HepG2 (cell line): Measurements from ENCODE around the gene CCL24. TPM values are rescaled to one million over a fixed set of nuclear protein-coding genes. Genes with fewer than 3 reads are reported as not detected.
"Not testable (repeated sequence)": the region's sequence is repeated elsewhere in the genome, so short reads cannot be mapped to it uniquely, and the experiment has no call there.

ENCODE experiments used
- ATAC-seq: fragments of 200-7000 bp; cut with Tn5 transposase; 3 replicates; pipeline ENCODE4 v1.9.1; 2020; ENCODE audit warnings: mild to moderate bottlenecking, moderate library complexity
- BruUV-seq: library from RNA; stranded (reverse); fragments of 400-500 nt; replicated peaks from 2 replicates; lab custom pipeline; 2021; lab: Mats Ljungman, UMichigan
- CTCF ChIA-PET: fragments of 300-600 bp; formaldehyde crosslinking; extraction: SDS; loops from one replicate; lab custom pipeline; 2021; ENCODE audit warnings: low total read pairs, inconsistent platforms, low intra/inter-chr PET ratio; lab: Yijun Ruan, JAX
- POLR2A ChIA-PET: fragments of 350-600 bp; sonication (Branson Sonifier 250); formaldehyde crosslinking; loops from one replicate; lab custom pipeline; 2020; ENCODE audit warnings: antibody characterized with exemption, inconsistent platforms; lab: Yijun Ruan, JAX
- DNase-seq: peaks from one replicate; pipeline ENCODE4 v3.0.0-alpha.2; 2015; ENCODE audit warnings: low spot score
- FAIRE-seq: peaks from 3 replicates; lab custom pipeline; 2011; peaks lifted over from hg19 to GRCh38; lab: Jason Lieb, UNC
- H2AFZ ChIP-seq: one replicate; pipeline ENCODE4 v1.6.1; 2011; ENCODE audit warnings: low read length, inconsistent platforms
- H3K27ac ChIP-seq: fragments of 300-600 bp; 3 replicates; pipeline ENCODE4 v1.8.0; 2011; ENCODE audit warnings: mixed run types, mild to moderate bottlenecking, mixed read lengths, low read length, inconsistent platforms; ENCODE audit not compliant: insufficient read depth; ENCODE audit errors: extremely low read length
- H3K27me3 ChIP-seq, 2 experiments: fragments of 200-600 bp in 1 of 2; 2 replicates in 1 of 2; 3 replicates in 1 of 2; pipeline versions ENCODE4 v1.6.0 to v1.8.0; 2011; ENCODE audit warnings: low read length in 2 of 2, mild to moderate bottlenecking in 2 of 2, moderate library complexity in 2 of 2, inconsistent platforms in 1 of 2; ENCODE audit not compliant: insufficient read depth in 2 of 2, control insufficient read depth in 1 of 2
- H3K36me3 ChIP-seq, 2 experiments: fragments of 200-600 bp in 1 of 2; replicated peaks in 1 of 2; 2 replicates in 1 of 2; 3 replicates in 1 of 2; pipeline versions ENCODE4 v1.5.1 to v1.8.0; 2011; ENCODE audit warnings: low read length in 2 of 2, inconsistent platforms in 1 of 2; ENCODE audit not compliant: insufficient read depth in 2 of 2, control insufficient read depth in 1 of 2
- H3K4me1 ChIP-seq: 2 replicates; pipeline ENCODE4 v1.5.1; 2012; ENCODE audit warnings: low read length, inconsistent platforms; ENCODE audit not compliant: insufficient read depth
- H3K4me2 ChIP-seq: 2 replicates; pipeline ENCODE4 v1.6.0; 2011; ENCODE audit warnings: low read depth, low read length, inconsistent platforms
- H3K4me3 ChIP-seq, 3 experiments: fragments of 200-600 bp in 1 of 3; sonication (generic), shearing (Covaris generic) in 1 of 3; replicated peaks in 1 of 3; 2 replicates each; pipeline ENCODE4 v1.5.1; 2011 to 2016; ENCODE audit warnings: low read length in 3 of 3, inconsistent platforms in 2 of 3, low read depth in 2 of 3, mild to moderate bottlenecking in 2 of 3, control low read depth in 1 of 3, mixed read lengths in 1 of 3; ENCODE audit not compliant: insufficient read depth in 1 of 3
- H3K79me2 ChIP-seq: one replicate; pipeline ENCODE4 v1.6.1; 2011; ENCODE audit warnings: low read length, inconsistent platforms; ENCODE audit not compliant: insufficient read depth
- H3K9ac ChIP-seq: 2 replicates; pipeline ENCODE4 v1.6.0; 2011; ENCODE audit warnings: mild to moderate bottlenecking, low read depth, low read length, inconsistent platforms; ENCODE audit not compliant: insufficient read depth
- H3K9me3 ChIP-seq: 2 replicates; pipeline ENCODE4 v1.5.1; 2012; ENCODE audit warnings: mild to moderate bottlenecking, low read length
- H4K20me1 ChIP-seq: 2 replicates; pipeline ENCODE4 v1.6.0; 2011; ENCODE audit warnings: inconsistent platforms, mild to moderate bottlenecking, low read length, moderate library complexity; ENCODE audit not compliant: insufficient read depth
- CENPX ChIP-seq: sonication (generic); formaldehyde crosslinking; IDR thresholded peaks from 2 replicates; pipeline ENCODE4 v1.9.0; 2021; ENCODE audit warnings: mild to moderate bottlenecking, missing genetic modification reagents, moderate library complexity
- FOSL2 ChIP-seq: sonication (generic); formaldehyde crosslinking; IDR thresholded peaks from 2 replicates; pipeline ENCODE4 v1.4.0; 2020; ENCODE audit warnings: missing genetic modification reagents
- GMEB1 ChIP-seq: sonication (generic); formaldehyde crosslinking; IDR thresholded peaks from 2 replicates; pipeline ENCODE4 v1.5.1; 2020; ENCODE audit warnings: missing genetic modification reagents, mild to moderate bottlenecking, borderline replicate concordance
- HDAC2 ChIP-seq: sonication (generic); formaldehyde crosslinking; IDR thresholded peaks from 2 replicates; pipeline ENCODE4 v1.4.0; 2020; ENCODE audit warnings: missing genetic modification reagents
- MED13 ChIP-seq: sonication (generic); formaldehyde crosslinking; IDR thresholded peaks from 2 replicates; pipeline ENCODE4 v1.5.0; 2020; ENCODE audit warnings: missing genetic modification reagents
- SSRP1 ChIP-seq: IDR thresholded peaks from 2 replicates; pipeline ENCODE4 v1.6.1; 2016; ENCODE audit warnings: control low read depth
- TGIF2 ChIP-seq: IDR thresholded peaks from 2 replicates; pipeline ENCODE4 v1.6.1; 2016; ENCODE audit warnings: control low read depth, missing compliant biosample characterization
- ZMAT3 ChIP-seq: sonication (generic); formaldehyde crosslinking; conservative IDR thresholded peaks from 2 replicates; pipeline ENCODE4 v1.7.0; 2021; ENCODE audit warnings: missing genetic modification reagents
- ZNF234 ChIP-seq: sonication (generic); formaldehyde crosslinking; conservative IDR thresholded peaks from 2 replicates; pipeline ENCODE4 v1.5.1; 2020; ENCODE audit warnings: mild to moderate bottlenecking, missing genetic modification reagents
- ZNF557 ChIP-seq: sonication (generic); formaldehyde crosslinking; IDR thresholded peaks from 2 replicates; pipeline ENCODE4 v1.4.0; 2020; ENCODE audit warnings: missing genetic modification reagents
- WGBS: methylation state at CpG from one replicate; pipeline ENCODE4 v1.1.6; 2017; ENCODE audit warnings: low lambda C conversion rate; 5-methylcytosine and 5-hydroxymethylcytosine counted together
- in situ Hi-C: cut with HindIII; loops from 2 replicates; pipeline ENCODE4 v1.10.0; 2017; ENCODE audit warnings: low pct_unique_long_range_greater_than_20kb; ENCODE audit not compliant: extremely low pct_ligation_motif_present
- intact Hi-C: fragments of 100-400 bp; cut with micrococcal nuclease; formaldehyde crosslinking; loops from one replicate; pipeline ENCODE4 v1.10.0; 2022; ENCODE audit not compliant: unreplicated experiment
- polyA plus RNA-seq, 8 experiments: library from polyadenylated mRNA; depleted of rRNA in 3 of 8; stranded (reverse) in 7 of 8; unstranded in 1 of 8; fragments of >200 nt; fragmentation: Illumina TruSeq in 4 of 8; extraction: Trizol in 4 of 8; gene quantifications; 2 replicates each; pipeline versions ENCODE4 v1.2.1 to v1.2.3, GENCODE V29; 2011 to 2016; ENCODE audit warnings: low read depth in 4 of 8, missing spikeins in 1 of 8, mixed read lengths in 1 of 8; ENCODE audit not compliant: insufficient read depth in 1 of 8
- total RNA-seq, 5 experiments: library from RNA; depleted of rRNA; stranded (reverse); fragments of >200 nt; fragmentation: Illumina TruSeq; extraction: Trizol; gene quantifications; 2 replicates each; pipeline ENCODE4 v1.2.3, GENCODE V29; 2016; ENCODE audit warnings: low read depth in 1 of 5
- TF ChIP-seq, protein P1 (sequence below): sonication (generic); formaldehyde crosslinking; IDR thresholded peaks from 2 replicates; pipeline ENCODE4 v1.4.0; 2020; ENCODE audit warnings: missing genetic modification reagents

CCL24 gene
- total and polyA plus RNA-seq, 2 of the 13 experiments (the other 11 are each of a cell fraction or from before 2014, with no cell fraction given), result not detected

DNA sequence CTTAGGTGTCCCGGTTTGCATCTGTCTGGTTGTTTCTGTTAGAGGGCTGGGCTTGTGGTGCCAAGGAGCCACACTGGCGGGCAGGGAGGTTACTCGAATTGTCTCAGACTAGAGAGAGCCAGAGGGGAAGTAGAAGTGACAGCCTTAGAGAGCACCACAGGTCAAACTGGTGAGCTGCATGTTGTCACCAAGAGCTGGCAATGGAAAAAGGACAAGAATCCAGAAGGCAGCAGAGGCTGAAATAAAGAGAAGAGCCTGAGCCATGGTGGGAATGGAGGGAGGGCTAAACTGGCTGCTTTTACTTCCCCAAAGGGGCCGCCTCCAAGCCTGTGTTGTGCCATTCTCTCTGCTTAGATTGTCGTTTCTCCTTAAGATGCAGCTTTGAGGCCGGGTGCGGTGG lies 34.1 kb upstream of the CCL24 start:
- Histone ChIP-seq H3K27ac (no peak overlapping the region), H3K36me3 (no peaks in the 10 kb centered on the region), H4K20me1 (no peaks in the 10 kb centered on the region), H3K4me2 (no peak overlapping the region), H3K27me3 (no peaks in the 10 kb centered on the region), H3K4me1 (peaks cover 14% of the 10 kb centered on the region), H3K4me3 (no peak overlapping the region), H2AFZ (no peak overlapping the region), H3K79me2 (no peaks in the 10 kb centered on the region), H3K9me3 (no peaks in the 10 kb centered on the region), H3K9ac (no peak overlapping the region)
- ChIA-PET POLR2A (no interaction called here), CTCF (no interaction called here)
- no peak for ATAC-seq
- in situ Hi-C loops, result no loop called here
- WGBS, result 43% methylated on average over 7 of the region's 7 CpGs
- intact Hi-C loops, result no loop called here
- no peak for TF ChIP-seq ZNF234 (CRISPR knock-in tag)
- TF ChIP-seq CENPX (CRISPR knock-in tag), result no peak
- no peak for TF ChIP-seq ZMAT3 (CRISPR knock-in tag)
- TF ChIP-seq ZNF557, result no peak
- no peak for TF ChIP-seq SSRP1 (CRISPR knock-in tag)
- TF ChIP-seq, protein P1, sequence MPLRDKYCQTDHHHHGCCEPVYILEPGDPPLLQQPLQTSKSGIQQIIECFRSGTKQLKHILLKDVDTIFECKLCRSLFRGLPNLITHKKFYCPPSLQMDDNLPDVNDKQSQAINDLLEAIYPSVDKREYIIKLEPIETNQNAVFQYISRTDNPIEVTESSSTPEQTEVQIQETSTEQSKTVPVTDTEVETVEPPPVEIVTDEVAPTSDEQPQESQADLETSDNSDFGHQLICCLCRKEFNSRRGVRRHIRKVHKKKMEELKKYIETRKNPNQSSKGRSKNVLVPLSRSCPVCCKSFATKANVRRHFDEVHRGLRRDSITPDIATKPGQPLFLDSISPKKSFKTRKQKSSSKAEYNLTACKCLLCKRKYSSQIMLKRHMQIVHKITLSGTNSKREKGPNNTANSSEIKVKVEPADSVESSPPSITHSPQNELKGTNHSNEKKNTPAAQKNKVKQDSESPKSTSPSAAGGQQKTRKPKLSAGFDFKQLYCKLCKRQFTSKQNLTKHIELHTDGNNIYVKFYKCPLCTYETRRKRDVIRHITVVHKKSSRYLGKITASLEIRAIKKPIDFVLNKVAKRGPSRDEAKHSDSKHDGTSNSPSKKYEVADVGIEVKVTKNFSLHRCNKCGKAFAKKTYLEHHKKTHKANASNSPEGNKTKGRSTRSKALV, result no peak
- TF ChIP-seq GMEB1 (CRISPR knock-in tag), result no peak
- TF ChIP-seq HDAC2 (CRISPR knock-in tag), result no peak
- no peak for TF ChIP-seq MED13 (CRISPR knock-in tag)
- TF ChIP-seq TGIF2 (CRISPR knock-in tag), result no peak
- TF ChIP-seq FOSL2 (CRISPR knock-in tag), result no peak
- BruUV-seq, result no TSS peak
- no peak for DNase-seq
- no peak for FAIRE-seq

DNA sequence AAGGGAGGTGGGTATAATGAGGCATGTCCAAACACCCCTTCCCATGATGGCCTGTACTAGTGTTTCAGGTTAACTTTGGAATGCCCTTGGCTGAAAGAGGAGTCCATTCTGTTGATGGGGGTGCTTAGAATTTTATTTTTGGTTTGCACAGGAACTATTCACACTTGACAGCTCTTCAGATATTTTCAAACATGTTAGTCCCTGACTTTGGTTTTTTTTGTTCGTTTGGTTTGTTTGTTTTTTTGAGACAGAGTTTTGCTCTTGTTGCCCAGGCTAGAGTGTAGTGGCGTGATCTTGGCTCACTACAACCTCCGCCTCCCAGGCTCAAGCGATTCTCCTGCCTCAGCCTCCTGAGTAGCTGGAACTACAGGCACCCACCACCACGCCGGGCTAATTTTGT lies 31.5 kb upstream of the CCL24 start:
- H3K4me2 ChIP-seq, H3K9me3 ChIP-seq, H3K9ac ChIP-seq, H3K4me3 ChIP-seq, CTCF ChIA-PET, FAIRE-seq, H2AFZ ChIP-seq, H3K79me2 ChIP-seq, ATAC-seq, POLR2A ChIA-PET, intact Hi-C loops, BruUV-seq, H4K20me1 ChIP-seq, H3K27me3 ChIP-seq, in situ Hi-C loops, H3K27ac ChIP-seq, DNase-seq, H3K36me3 ChIP-seq: not testable (repeated sequence)
- WGBS, result 25% methylated on average over 6 of the region's 6 CpGs
- H3K4me1 ChIP-seq, result peaks cover 15% of the 10 kb centered on the region
